NOMO-1 (cell line): ENCODE data around the gene EEF1B2.

Experiments
- DNase-seq, 2 experiments: peaks; one replicate each; lab custom pipeline; 2025; ENCODE audit not compliant: unreplicated experiment in 2 of 2; lab: John Stamatoyannopoulos, UW

Gene EEF1B2

DNA sequence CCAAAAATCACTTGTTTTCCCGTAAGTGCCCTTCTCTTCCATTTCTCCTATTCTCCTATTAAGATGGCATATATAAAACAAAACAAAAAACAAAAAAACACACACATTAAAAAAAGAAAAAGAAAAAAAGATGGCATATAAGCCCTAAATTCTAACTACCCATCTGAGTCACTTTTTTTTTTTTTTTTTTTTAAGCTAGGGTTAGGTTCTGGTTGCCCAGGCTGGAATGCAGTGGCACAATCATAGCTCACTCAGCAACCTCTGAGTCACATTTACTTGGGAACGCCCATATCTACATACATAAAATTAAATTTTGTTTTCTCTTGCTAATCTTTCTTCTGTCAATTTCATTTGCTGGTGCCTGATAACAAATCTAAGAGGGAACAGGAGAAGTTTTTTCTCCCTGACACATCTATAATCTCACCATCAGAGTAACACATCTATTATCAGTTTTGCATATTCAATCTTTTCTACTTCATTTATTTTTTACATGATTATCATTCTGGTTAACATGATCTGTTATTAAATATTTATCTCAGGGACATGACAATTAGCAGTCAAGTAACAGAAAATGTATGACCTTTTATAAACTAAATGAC is 52.1 kb downstream of the EEF1B2 start:
- no peak for DNase-seq
